Stomach smooth muscle (tissue), 2 donors: ENCODE data around the gene FTO.

Experiments used
- H3K27ac ChIP-seq: one replicate; pipeline ENCODE4 v1.7.0; 2013; ENCODE audit warnings: mild to moderate bottlenecking, low read length, inconsistent platforms
- H3K27me3 ChIP-seq, 2 donors: one replicate each; pipeline ENCODE4 v1.7.0; 2013; ENCODE audit warnings: low read length in 2 of 2; ENCODE audit not compliant: insufficient read depth in 2 of 2, control insufficient read depth in 1 of 2
- H3K36me3 ChIP-seq, 2 donors: one replicate each; pipeline ENCODE4 v1.7.0; 2013; ENCODE audit warnings: low read length in 2 of 2; ENCODE audit not compliant: control insufficient read depth in 2 of 2, insufficient read depth in 2 of 2
- H3K4me1 ChIP-seq: one replicate; pipeline ENCODE4 v1.7.0; 2013; ENCODE audit warnings: low read length; ENCODE audit not compliant: control insufficient read depth, insufficient read depth
- H3K4me3 ChIP-seq, 2 donors: one replicate each; pipeline ENCODE4 v1.7.0; 2013; ENCODE audit warnings: low read length in 2 of 2
- H3K9ac ChIP-seq, 2 donors: one replicate each; pipeline ENCODE4 v1.7.0; 2013; ENCODE audit warnings: low read length in 2 of 2, mild to moderate bottlenecking in 1 of 2
- H3K9me3 ChIP-seq, 2 donors: one replicate each; pipeline ENCODE4 v1.7.0; 2013; ENCODE audit warnings: low read length in 2 of 2; ENCODE audit not compliant: control insufficient read depth in 2 of 2
- donor health status: healthy.
- donor health status: Pancreatic carcinoma.

The FTO gene

DNA sequence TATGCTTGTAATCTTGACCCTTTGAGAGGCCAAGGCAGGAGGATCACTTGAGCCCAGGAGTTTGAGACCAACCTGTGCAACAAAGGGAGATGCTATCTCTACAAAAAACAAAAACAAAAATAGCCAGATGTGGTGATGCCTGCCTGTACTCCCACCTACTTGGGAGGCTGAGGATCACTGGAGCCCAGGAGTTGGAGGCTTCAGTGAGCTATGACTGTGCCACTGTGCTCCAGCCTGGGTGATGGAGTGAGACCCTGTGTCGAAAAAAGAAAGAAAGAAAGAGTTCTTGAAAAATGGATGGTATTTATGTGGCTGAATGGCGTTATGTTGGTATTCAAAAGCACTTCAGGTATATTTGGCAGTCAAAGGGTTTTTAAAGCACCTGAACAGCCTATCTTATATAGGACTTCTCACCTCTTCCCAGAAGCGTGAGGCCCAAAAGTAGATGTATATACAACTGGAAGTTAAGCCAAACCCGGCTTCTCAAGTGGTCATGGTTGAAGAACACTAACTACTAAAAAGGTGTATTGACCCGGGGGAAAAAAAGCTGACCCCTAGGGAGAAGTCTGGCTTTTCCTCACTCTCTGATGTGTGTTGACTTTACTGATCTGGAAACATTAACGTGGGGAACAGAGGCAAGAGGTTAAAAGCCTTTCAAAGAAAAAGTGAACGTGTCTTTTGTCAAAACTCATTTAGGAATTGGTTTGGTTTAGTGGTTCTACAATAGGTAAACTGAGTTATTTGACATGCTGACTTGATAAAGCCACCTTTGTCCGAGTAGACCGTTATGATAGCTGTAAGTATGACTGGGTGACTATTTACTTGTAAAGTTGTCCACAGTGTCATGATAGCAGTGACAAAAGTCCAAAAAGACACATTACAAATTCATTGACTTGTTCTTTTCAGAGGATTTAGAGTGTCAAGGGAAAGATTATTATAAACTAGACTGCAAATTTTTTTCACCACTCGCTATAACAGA lies 399.2 kb downstream of the FTO start:
- no peak overlapping the region for H3K9ac ChIP-seq
- no peak overlapping the region for H3K27ac ChIP-seq
- no peak overlapping the region for H3K4me3 ChIP-seq
- peaks cover 0 to 2% of the 10 kb centered on the region in 2 donors for H3K9me3 ChIP-seq
- no peaks in the 10 kb centered on the region for H3K4me1 ChIP-seq
- H3K36me3 ChIP-seq, result no peaks in the 10 kb centered on the region
- no peaks in the 10 kb centered on the region for H3K27me3 ChIP-seq

DNA sequence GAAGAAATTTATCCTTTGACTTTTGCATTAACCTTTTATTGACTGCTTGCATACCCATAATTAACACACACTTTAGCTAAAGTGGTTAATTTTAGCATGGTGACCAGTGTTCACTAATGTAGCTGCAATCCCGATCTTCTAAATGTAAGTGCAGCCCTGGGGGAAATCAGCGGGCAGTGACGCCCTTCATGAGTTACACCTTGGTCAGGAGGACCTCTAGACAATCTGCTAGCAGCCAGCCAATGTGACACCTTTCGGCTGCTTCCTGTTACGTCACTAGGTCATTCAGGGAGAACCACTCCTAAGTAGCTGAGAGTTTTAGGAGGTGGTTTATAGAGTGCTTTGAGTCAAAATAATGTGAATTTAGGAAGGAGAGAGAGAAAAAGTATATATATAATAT lies 402.1 kb downstream of the FTO start:
- Histone ChIP-seq H3K27me3 (no peaks in the 10 kb centered on the region), H3K27ac (no peak overlapping the region), H3K9me3 (peaks cover 0 to 2% of the 10 kb centered on the region in 2 donors)

GRCh38 chr16:54107583-54108202 lies 403.7 kb downstream of the FTO start:
- H3K9me3 ChIP-seq, result no peaks in the 10 kb centered on the region
- H3K4me1 ChIP-seq, result no peaks in the 10 kb centered on the region
- H3K36me3 ChIP-seq, result peaks cover 2 to 5% of the 10 kb centered on the region in 2 donors
- no peaks in the 10 kb centered on the region for H3K27me3 ChIP-seq
- no peak overlapping the region for H3K27ac ChIP-seq
- no peak overlapping the region for H3K9ac ChIP-seq
- H3K4me3 ChIP-seq, result no peak overlapping the region

More for the DNA sequence above, 402.1 kb downstream of the FTO start:
- no peaks in the 10 kb centered on the region for H3K36me3 ChIP-seq
- no peak overlapping the region for H3K4me3 ChIP-seq
- no peaks in the 10 kb centered on the region for H3K4me1 ChIP-seq
- H3K9ac ChIP-seq, result no peak overlapping the region

GRCh38 chr16:54110016-54110981 lies 406.3 kb downstream of the FTO start:
- Histone ChIP-seq H3K9ac (no peak overlapping the region), H3K9me3 (no peaks in the 10 kb centered on the region), H3K4me3 (no peak overlapping the region), H3K36me3 (peaks cover 4 to 13% of the 10 kb centered on the region in 2 donors), H3K27me3 (no peaks in the 10 kb centered on the region), H3K27ac (no peak overlapping the region), H3K4me1 (no peaks in the 10 kb centered on the region)

GRCh38 chr16:54112451-54113206 lies 408.7 kb downstream of the FTO start:
- H3K27me3 ChIP-seq, result no peaks in the 10 kb centered on the region
- H3K36me3 ChIP-seq, result peaks cover 4 to 13% of the 10 kb centered on the region in 2 donors
- H3K9me3 ChIP-seq, result no peaks in the 10 kb centered on the region
- no peaks in the 10 kb centered on the region for H3K4me1 ChIP-seq
- no peak overlapping the region for H3K4me3 ChIP-seq
- H3K27ac ChIP-seq, result no peak overlapping the region
- no peak overlapping the region for H3K9ac ChIP-seq

DNA sequence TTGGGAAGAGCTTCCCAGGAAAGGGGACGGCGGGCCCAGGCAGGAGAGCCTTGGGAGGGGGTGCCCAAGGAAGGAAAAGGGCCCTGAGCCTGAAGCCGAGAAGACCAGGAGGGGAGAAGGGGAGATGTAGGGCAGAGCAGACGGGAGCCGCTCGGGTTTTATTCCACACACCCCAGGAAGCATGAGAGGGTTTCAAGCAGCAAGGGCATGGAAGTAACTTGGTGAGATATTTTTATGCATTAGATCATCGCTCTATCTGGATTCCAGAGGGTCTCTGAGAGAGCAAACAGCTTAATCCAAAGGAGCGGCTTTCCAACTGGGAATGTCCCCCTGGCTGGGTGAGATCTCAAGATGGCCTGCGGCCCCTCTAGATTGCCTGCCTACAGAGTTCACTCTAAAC lies 411.6 kb downstream of the FTO start:
- Histone ChIP-seq H3K27me3 (no peaks in the 10 kb centered on the region), H3K9ac (no peak overlapping the region), H3K9me3 (no peaks in the 10 kb centered on the region), H3K27ac (no peak overlapping the region), H3K4me1 (no peaks in the 10 kb centered on the region), H3K4me3 (no peak overlapping the region), H3K36me3 (peaks cover 4 to 17% of the 10 kb centered on the region in 2 donors)

DNA sequence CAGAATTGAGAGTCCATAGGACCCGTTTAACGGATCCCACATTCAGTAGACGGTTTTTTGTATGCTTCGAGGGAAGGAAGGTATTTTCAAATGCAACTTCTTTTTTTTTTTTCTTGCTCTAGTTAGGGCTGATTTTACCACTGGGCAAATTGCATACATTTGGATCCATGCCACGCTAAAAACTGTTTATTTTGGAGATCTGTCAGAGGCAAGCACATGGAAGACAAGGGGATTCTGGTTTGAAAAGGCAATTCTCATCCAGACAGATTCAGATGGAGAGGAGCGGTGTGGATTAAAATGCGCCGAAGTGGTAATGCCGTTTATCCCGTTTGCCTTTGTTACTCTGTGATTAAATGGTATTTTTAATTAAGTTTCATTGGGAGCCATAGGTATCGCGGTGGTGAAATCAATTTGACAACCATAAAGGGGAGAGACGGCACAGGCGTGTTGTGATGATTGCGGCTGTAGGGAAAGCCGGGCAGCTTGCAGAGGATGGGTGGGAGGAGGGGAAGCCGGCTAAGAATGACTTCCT lies 412.2 kb downstream of the FTO start:
- Histone ChIP-seq H3K27ac (no peak overlapping the region), H3K9me3 (no peaks in the 10 kb centered on the region), H3K4me3 (no peak overlapping the region), H3K27me3 (no peaks in the 10 kb centered on the region), H3K9ac (no peak overlapping the region), H3K4me1 (no peaks in the 10 kb centered on the region), H3K36me3 (peaks cover 4 to 17% of the 10 kb centered on the region in 2 donors)

- H3K9ac ChIP-seq, result no peak overlapping the region
- no peaks in the 10 kb centered on the region for H3K4me1 ChIP-seq
- no peaks in the 10 kb centered on the region for H3K27me3 ChIP-seq
- peaks cover 0 to 6% of the 10 kb centered on the region in 2 donors for H3K36me3 ChIP-seq
- no peak overlapping the region for H3K4me3 ChIP-seq
- H3K9me3 ChIP-seq, result no peaks in the 10 kb centered on the region
- H3K27ac ChIP-seq, result no peak overlapping the region
Measured at GRCh38 chr16:54118846-54119245, 414.9 kb downstream of the FTO start.

DNA sequence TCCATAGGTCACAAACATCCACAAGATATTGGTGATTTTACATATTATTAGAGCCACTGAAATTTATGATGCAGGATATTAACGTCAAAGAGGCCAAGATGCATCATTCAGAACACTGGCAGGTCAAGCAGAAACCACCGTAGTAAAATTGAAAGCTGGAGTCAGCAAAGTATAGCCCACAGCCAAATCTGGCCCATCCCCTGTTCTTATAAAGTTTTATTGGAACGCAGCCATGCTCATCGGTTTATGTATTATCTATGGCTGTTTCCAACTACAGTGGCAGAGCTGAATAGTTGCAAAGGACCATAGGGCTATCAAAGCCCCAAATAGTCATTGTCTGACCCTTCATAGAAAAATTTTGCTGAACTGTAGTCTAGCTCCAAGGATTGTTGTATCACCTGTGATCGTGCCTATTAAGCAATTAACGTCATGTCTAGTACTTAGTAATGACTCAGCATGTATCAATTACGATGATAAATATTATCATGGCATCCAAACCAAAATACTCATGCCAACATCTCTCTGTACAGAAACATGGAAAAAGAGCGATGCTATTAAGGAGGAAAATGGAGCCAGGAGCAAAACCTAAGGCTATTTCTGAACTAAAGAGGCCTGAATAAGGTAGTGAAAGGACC lies 417.0 kb downstream of the FTO start:
- Histone ChIP-seq H3K36me3 (peaks cover 0 to 4% of the 10 kb centered on the region in 2 donors), H3K9me3 (no peaks in the 10 kb centered on the region), H3K4me3 (no peak overlapping the region), H3K27me3 (no peaks in the 10 kb centered on the region), H3K9ac (no peak overlapping the region), H3K4me1 (no peaks in the 10 kb centered on the region), H3K27ac (no peak overlapping the region)
